WTC11 (cell line): ENCODE data around the gene SGCG. TPM values are rescaled to one million over a fixed set of nuclear protein-coding genes. Genes with fewer than 3 reads are reported as not detected.

ENCODE experiments used
- ATAC-seq: fragments of 200-7000 bp; cut with Tn5 transposase; 2 replicates; pipeline ENCODE4 v1.10.0; 2021; ENCODE audit warnings: mild to moderate bottlenecking, moderate library complexity
- CTCF ChIA-PET: fragments of 300-600 bp; sonication (Branson Sonifier 250); formaldehyde crosslinking; loops from one replicate; lab custom pipeline; 2021; ENCODE audit warnings: antibody characterized with exemption; lab: Charles Lee
- POLR2A ChIA-PET: fragments of 350-600 bp; sonication (Branson Sonifier 250); formaldehyde crosslinking; loops from one replicate; lab custom pipeline; 2021; ENCODE audit warnings: antibody characterized with exemption; lab: Charles Lee
- DNase-seq: peaks from one replicate; pipeline ENCODE4 v3.0.0; 2021; ENCODE audit warnings: low spot score
- H3K27ac Mint-ChIP-seq: 2 replicates; pipeline ENCODE4 v1.8.0; 2021; ENCODE audit warnings: mixed read lengths
- H3K27me3 Mint-ChIP-seq: 2 replicates; pipeline ENCODE4 v1.8.0; 2021; ENCODE audit warnings: low read depth, mild to moderate bottlenecking, moderate library complexity, mixed read lengths
- H3K36me3 Mint-ChIP-seq: 2 replicates; pipeline ENCODE4 v1.8.0; 2021; ENCODE audit warnings: mixed read lengths
- H3K4me1 Mint-ChIP-seq: 2 replicates; pipeline ENCODE4 v1.8.0; 2022; ENCODE audit warnings: mixed read lengths
- H3K4me3 Mint-ChIP-seq: 2 replicates; pipeline ENCODE4 v1.8.0; 2021; ENCODE audit warnings: mild to moderate bottlenecking, moderate library complexity, mixed read lengths
- H3K9me3 Mint-ChIP-seq: 2 replicates; pipeline ENCODE4 v1.8.0; 2021; ENCODE audit warnings: mixed read lengths
- CREM ChIP-seq: sonication (generic); formaldehyde crosslinking; IDR thresholded peaks from 2 replicates; pipeline ENCODE4 v1.8.1; 2022; ENCODE audit warnings: mild to moderate bottlenecking, missing genetic modification reagents, moderate library complexity
- ESRRA ChIP-seq: sonication (generic); formaldehyde crosslinking; IDR thresholded peaks from 2 replicates; pipeline ENCODE4 v1.8.1; 2022; ENCODE audit warnings: mild to moderate bottlenecking, missing genetic modification reagents, borderline replicate concordance
- ETV6 ChIP-seq: sonication (generic); formaldehyde crosslinking; IDR thresholded peaks from 2 replicates; pipeline ENCODE4 v1.8.1; 2022; ENCODE audit warnings: mild to moderate bottlenecking, missing genetic modification reagents
- FOXK1 ChIP-seq: sonication (generic); formaldehyde crosslinking; IDR thresholded peaks from 2 replicates; pipeline ENCODE4 v1.8.0; 2022; ENCODE audit warnings: mild to moderate bottlenecking, moderate library complexity, missing genetic modification reagents
- FOXP1 ChIP-seq: sonication (generic); formaldehyde crosslinking; IDR thresholded peaks from 2 replicates; pipeline ENCODE4 v1.8.0; 2022; ENCODE audit warnings: missing genetic modification reagents, mild to moderate bottlenecking, moderate library complexity, borderline replicate concordance
- HMGA2 ChIP-seq: fragments of 250-450 bp; sonication (Bioruptor Pico); IDR thresholded peaks from 2 replicates; pipeline ENCODE4 v1.4.0; 2021; ENCODE audit warnings: mild to moderate bottlenecking, moderate library complexity
- NR1H2 ChIP-seq: sonication (generic); formaldehyde crosslinking; IDR thresholded peaks from 2 replicates; pipeline ENCODE4 v1.9.0; 2021; ENCODE audit warnings: mild to moderate bottlenecking, moderate library complexity, missing genetic modification reagents
- TCF7 ChIP-seq: sonication (generic); formaldehyde crosslinking; IDR thresholded peaks from 2 replicates; pipeline ENCODE4 v1.8.0; 2022; ENCODE audit warnings: mild to moderate bottlenecking, low read depth, missing genetic modification reagents, moderate library complexity
- ZNF121 ChIP-seq: sonication (generic); formaldehyde crosslinking; IDR thresholded peaks from 2 replicates; pipeline ENCODE4 v1.8.0; 2023; ENCODE audit warnings: missing genetic modification reagents
- ZNF138 ChIP-seq: sonication (generic); formaldehyde crosslinking; conservative IDR thresholded peaks from 2 replicates; pipeline ENCODE4 v1.8.1; 2022; ENCODE audit warnings: mild to moderate bottlenecking, moderate library complexity, missing genetic modification reagents
- ZNF671 ChIP-seq: fragments of 250-450 bp; sonication (Bioruptor Pico); IDR thresholded peaks from 2 replicates; pipeline ENCODE4 v1.8.0; 2021; ENCODE audit warnings: mild to moderate bottlenecking
- total RNA-seq: library from RNA; stranded (reverse); gene quantifications from 3 replicates; pipeline ENCODE4 v1.2.3, GENCODE V29; 2021
- TF ChIP-seq, protein P1 (sequence below): sonication (generic); formaldehyde crosslinking; IDR thresholded peaks from 2 replicates; pipeline ENCODE4 v1.8.1; 2023; ENCODE audit warnings: mild to moderate bottlenecking, moderate library complexity, missing genetic modification reagents
- TF ChIP-seq, protein P2 (sequence below): sonication (generic); formaldehyde crosslinking; IDR thresholded peaks from 2 replicates; pipeline ENCODE4 v1.8.1; 2022; ENCODE audit warnings: low read depth, missing genetic modification reagents, borderline replicate concordance
- TF ChIP-seq, protein P3 (sequence below): sonication (generic); formaldehyde crosslinking; conservative IDR thresholded peaks from 2 replicates; pipeline ENCODE4 v1.8.1; 2022; ENCODE audit warnings: mild to moderate bottlenecking, missing genetic modification reagents
- TF ChIP-seq, protein P4 (sequence below): fragments of 200-600 bp; IDR thresholded peaks from 2 replicates; pipeline ENCODE4 v1.8.0; 2022; ENCODE audit warnings: antibody characterized with exemption
- TF ChIP-seq, protein P5 (sequence below): sonication (generic); formaldehyde crosslinking; conservative IDR thresholded peaks from 2 replicates; pipeline ENCODE4 v1.8.1; 2023; ENCODE audit warnings: mild to moderate bottlenecking, low read depth, missing genetic modification reagents, moderate library complexity
- TF ChIP-seq, protein P6 (sequence below): sonication (generic); formaldehyde crosslinking; IDR thresholded peaks from 2 replicates; pipeline ENCODE4 v1.8.0; 2022; ENCODE audit warnings: mild to moderate bottlenecking, missing genetic modification reagents
- TF ChIP-seq, protein P7 (sequence below): sonication (generic); formaldehyde crosslinking; IDR thresholded peaks from 2 replicates; pipeline ENCODE4 v1.8.1; 2023; ENCODE audit warnings: mild to moderate bottlenecking, missing genetic modification reagents
- TF ChIP-seq, protein P8 (sequence below): sonication (generic); formaldehyde crosslinking; IDR thresholded peaks from 2 replicates; pipeline ENCODE4 v1.8.1; 2022; ENCODE audit warnings: mild to moderate bottlenecking, missing genetic modification reagents, moderate library complexity, borderline replicate concordance

SGCG gene
- total RNA-seq, 1 experiment from 2014 or later, result not detected

DNA sequence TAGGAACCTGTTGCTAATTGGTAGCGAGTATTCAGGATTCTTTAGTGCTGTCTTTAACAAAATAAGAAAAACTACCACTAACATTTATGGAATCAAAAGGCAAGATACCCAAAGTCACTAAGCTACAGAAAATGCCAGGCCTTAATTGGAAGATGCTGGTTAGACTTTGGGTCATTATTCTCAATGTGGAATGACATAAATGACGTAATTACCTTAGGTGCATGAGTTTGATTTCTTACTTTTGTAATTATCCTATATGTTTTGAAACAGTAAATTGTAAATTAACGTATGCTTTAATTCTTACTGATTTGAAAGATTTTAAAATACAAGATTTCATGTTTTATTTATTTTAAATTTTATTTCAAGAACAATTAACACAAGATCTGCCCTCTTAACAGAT, 25.0 kb downstream of the SGCG start (continued):
- TF ChIP-seq, protein P1, sequence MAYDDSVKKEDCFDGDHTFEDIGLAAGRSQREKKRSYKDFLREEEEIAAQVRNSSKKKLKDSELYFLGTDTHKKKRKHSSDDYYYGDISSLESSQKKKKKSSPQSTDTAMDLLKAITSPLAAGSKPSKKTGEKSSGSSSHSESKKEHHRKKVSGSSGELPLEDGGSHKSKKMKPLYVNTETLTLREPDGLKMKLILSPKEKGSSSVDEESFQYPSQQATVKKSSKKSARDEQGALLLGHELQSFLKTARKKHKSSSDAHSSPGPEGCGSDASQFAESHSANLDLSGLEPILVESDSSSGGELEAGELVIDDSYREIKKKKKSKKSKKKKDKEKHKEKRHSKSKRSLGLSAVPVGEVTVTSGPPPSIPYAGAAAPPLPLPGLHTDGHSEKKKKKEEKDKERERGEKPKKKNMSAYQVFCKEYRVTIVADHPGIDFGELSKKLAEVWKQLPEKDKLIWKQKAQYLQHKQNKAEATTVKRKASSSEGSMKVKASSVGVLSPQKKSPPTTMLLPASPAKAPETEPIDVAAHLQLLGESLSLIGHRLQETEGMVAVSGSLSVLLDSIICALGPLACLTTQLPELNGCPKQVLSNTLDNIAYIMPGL, result no peak
- no peak for TF ChIP-seq ZNF671

DNA sequence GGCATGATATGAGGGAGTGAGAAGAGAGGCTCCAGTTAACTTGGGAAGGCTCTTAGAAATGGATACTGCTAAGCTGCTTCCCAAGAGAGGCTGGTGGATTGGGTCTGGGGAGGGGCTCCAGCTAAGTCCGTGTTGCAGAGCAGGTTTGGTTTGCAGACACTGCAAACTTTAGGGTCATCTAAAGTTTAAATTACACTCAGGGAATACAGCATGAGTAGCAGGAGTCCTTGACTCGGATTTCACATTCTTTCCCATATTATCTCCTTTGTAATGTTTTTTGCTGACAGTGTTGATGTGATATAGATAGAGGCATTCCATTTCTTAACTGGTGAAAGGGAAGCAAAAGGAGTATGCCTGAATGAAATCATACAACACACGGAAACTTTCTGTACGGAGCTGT, 31.9 kb downstream of the SGCG start:
- no peak for DNase-seq
- ChIA-PET CTCF (no interaction called here), POLR2A (no interaction called here)
- TF ChIP-seq, protein P2, sequence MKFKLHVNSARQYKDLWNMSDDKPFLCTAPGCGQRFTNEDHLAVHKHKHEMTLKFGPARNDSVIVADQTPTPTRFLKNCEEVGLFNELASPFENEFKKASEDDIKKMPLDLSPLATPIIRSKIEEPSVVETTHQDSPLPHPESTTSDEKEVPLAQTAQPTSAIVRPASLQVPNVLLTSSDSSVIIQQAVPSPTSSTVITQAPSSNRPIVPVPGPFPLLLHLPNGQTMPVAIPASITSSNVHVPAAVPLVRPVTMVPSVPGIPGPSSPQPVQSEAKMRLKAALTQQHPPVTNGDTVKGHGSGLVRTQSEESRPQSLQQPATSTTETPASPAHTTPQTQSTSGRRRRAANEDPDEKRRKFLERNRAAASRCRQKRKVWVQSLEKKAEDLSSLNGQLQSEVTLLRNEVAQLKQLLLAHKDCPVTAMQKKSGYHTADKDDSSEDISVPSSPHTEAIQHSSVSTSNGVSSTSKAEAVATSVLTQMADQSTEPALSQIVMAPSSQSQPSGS (CRISPR knock-in tag), result no peak
- TF ChIP-seq, protein P3, sequence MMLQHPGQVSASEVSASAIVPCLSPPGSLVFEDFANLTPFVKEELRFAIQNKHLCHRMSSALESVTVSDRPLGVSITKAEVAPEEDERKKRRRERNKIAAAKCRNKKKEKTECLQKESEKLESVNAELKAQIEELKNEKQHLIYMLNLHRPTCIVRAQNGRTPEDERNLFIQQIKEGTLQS (CRISPR knock-in tag), result no peak
- Mint-ChIP-seq H3K27me3 (peaks cover 4% of the 10 kb centered on the region; the same call in 1 of the 2 replicates), H3K36me3 (peaks cover 12% of the 10 kb centered on the region), H3K27ac (no peak overlapping the region), H3K9me3 (peaks cover 18% of the 10 kb centered on the region), H3K4me1 (peaks cover 5% of the 10 kb centered on the region; the same call in 1 of the 2 replicates), H3K4me3 (no peak overlapping the region)
- ATAC-seq, result no peak

DNA sequence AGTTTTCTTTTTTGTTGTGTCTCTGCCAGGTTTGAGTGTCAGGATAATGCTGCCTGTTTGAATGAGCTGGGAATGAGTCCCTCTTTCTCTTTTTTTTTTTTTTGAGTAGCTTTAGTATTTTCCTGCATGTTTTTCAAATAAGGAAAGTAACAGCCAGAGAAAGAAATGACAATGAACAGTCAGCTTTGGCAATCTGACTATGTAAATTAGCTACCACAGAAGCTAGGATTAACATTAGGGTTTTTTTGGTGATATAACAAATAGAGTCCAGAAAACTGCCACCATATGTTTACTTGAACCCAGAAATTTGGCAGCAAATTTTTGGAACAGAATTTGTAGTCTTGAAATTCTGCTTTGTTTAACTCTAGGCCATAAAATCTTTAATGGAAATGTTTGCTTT, 50.5 kb downstream of the SGCG start:
- no peak overlapping the region for H3K4me3 Mint-ChIP-seq
- no peaks in the 10 kb centered on the region for H3K27me3 Mint-ChIP-seq
- no peaks in the 10 kb centered on the region for H3K4me1 Mint-ChIP-seq
- peaks cover 6% of the 10 kb centered on the region; the same call in 1 of the 2 replicates for H3K9me3 Mint-ChIP-seq
- no peak for DNase-seq
- no peak for ATAC-seq
- ChIA-PET POLR2A (no interaction called here), CTCF (no interaction called here)
- no peaks in the 10 kb centered on the region for H3K36me3 Mint-ChIP-seq
- no peak for TF ChIP-seq TCF7 (CRISPR knock-in tag)
- TF ChIP-seq, protein P4, sequence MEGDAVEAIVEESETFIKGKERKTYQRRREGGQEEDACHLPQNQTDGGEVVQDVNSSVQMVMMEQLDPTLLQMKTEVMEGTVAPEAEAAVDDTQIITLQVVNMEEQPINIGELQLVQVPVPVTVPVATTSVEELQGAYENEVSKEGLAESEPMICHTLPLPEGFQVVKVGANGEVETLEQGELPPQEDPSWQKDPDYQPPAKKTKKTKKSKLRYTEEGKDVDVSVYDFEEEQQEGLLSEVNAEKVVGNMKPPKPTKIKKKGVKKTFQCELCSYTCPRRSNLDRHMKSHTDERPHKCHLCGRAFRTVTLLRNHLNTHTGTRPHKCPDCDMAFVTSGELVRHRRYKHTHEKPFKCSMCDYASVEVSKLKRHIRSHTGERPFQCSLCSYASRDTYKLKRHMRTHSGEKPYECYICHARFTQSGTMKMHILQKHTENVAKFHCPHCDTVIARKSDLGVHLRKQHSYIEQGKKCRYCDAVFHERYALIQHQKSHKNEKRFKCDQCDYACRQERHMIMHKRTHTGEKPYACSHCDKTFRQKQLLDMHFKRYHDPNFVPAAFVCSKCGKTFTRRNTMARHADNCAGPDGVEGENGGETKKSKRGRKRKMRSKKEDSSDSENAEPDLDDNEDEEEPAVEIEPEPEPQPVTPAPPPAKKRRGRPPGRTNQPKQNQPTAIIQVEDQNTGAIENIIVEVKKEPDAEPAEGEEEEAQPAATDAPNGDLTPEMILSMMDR, result no peak
- TF ChIP-seq NR1H2 (CRISPR knock-in tag), result no peak
- TF ChIP-seq FOXK1 (CRISPR knock-in tag), result no peak
- no peak for TF ChIP-seq CREM
- TF ChIP-seq ETV6, result no peak
- no peak overlapping the region for H3K27ac Mint-ChIP-seq

DNA sequence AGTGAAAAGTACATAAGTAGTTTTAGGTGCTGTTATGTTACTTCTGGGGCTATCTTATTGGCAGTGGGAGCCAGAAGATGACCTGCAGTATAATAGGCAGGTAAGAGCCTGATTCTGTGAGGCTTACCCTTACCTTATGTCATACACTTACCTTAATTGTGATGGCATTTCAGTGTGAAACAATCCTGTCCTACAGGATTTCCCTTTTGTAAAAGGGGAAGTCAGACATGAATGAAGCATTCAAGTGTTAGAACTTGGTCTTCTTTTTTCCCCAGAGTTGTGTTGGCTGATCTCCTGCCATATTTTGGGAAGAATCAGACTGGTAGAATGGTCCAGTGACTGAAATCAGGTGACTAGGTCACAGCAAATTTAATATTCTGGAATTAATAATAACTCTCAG, 55.2 kb downstream of the SGCG start:
- H3K9me3 Mint-ChIP-seq, result peaks cover 6% of the 10 kb centered on the region; the same call in 1 of the 2 replicates
- no peak overlapping the region for H3K27ac Mint-ChIP-seq
- no peaks in the 10 kb centered on the region for H3K36me3 Mint-ChIP-seq
- H3K4me1 Mint-ChIP-seq, result no peaks in the 10 kb centered on the region
- ChIA-PET POLR2A (no interaction called here), CTCF (interaction anchor here (1.0 kb wide), 1 partner anchor 77 kb away, joined by 3 read pairs; no protein-coding TSS in a partner anchor)
- ATAC-seq (no peak), DNase-seq (no peak)
- no peaks in the 10 kb centered on the region for H3K27me3 Mint-ChIP-seq
- H3K4me3 Mint-ChIP-seq, result no peak overlapping the region
- TF ChIP-seq CREM (no peak), ZNF138 (CRISPR knock-in tag) (no peak), HMGA2 (CRISPR knock-in tag) (no peak), ESRRA (CRISPR knock-in tag) (no peak), FOXP1 (CRISPR knock-in tag) (no peak), ZNF121 (CRISPR knock-in tag) (no peak), ETV6 (no peak)
- TF ChIP-seq, protein P5, sequence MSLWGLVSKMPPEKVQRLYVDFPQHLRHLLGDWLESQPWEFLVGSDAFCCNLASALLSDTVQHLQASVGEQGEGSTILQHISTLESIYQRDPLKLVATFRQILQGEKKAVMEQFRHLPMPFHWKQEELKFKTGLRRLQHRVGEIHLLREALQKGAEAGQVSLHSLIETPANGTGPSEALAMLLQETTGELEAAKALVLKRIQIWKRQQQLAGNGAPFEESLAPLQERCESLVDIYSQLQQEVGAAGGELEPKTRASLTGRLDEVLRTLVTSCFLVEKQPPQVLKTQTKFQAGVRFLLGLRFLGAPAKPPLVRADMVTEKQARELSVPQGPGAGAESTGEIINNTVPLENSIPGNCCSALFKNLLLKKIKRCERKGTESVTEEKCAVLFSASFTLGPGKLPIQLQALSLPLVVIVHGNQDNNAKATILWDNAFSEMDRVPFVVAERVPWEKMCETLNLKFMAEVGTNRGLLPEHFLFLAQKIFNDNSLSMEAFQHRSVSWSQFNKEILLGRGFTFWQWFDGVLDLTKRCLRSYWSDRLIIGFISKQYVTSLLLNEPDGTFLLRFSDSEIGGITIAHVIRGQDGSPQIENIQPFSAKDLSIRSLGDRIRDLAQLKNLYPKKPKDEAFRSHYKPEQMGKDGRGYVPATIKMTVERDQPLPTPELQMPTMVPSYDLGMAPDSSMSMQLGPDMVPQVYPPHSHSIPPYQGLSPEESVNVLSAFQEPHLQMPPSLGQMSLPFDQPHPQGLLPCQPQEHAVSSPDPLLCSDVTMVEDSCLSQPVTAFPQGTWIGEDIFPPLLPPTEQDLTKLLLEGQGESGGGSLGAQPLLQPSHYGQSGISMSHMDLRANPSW (CRISPR knock-in tag), result no peak
- TF ChIP-seq, protein P6, sequence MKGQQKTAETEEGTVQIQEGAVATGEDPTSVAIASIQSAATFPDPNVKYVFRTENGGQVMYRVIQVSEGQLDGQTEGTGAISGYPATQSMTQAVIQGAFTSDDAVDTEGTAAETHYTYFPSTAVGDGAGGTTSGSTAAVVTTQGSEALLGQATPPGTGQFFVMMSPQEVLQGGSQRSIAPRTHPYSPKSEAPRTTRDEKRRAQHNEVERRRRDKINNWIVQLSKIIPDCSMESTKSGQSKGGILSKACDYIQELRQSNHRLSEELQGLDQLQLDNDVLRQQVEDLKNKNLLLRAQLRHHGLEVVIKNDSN, result no peak
- TF ChIP-seq, protein P7, sequence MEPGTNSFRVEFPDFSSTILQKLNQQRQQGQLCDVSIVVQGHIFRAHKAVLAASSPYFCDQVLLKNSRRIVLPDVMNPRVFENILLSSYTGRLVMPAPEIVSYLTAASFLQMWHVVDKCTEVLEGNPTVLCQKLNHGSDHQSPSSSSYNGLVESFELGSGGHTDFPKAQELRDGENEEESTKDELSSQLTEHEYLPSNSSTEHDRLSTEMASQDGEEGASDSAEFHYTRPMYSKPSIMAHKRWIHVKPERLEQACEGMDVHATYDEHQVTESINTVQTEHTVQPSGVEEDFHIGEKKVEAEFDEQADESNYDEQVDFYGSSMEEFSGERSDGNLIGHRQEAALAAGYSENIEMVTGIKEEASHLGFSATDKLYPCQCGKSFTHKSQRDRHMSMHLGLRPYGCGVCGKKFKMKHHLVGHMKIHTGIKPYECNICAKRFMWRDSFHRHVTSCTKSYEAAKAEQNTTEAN (CRISPR knock-in tag), result no peak
- TF ChIP-seq, protein P8, sequence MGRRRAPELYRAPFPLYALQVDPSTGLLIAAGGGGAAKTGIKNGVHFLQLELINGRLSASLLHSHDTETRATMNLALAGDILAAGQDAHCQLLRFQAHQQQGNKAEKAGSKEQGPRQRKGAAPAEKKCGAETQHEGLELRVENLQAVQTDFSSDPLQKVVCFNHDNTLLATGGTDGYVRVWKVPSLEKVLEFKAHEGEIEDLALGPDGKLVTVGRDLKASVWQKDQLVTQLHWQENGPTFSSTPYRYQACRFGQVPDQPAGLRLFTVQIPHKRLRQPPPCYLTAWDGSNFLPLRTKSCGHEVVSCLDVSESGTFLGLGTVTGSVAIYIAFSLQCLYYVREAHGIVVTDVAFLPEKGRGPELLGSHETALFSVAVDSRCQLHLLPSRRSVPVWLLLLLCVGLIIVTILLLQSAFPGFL (CRISPR knock-in tag), result no peak
